Head of caudate nucleus (tissue), 42 donors: ENCODE measurements around the gene GPX4.

Source experiments
- DNase-seq, 42 donors: peaks; one replicate each; pipeline versions ENCODE4 v3.0.0 to v3.0.0-alpha.2; 2020 to 2021; ENCODE audit warnings: mixed read lengths in 7 of 42
- intact Hi-C: fragments of 100-400 bp; cut with DNase I; formaldehyde crosslinking; loops from one replicate; pipeline ENCODE4 v1.15.0; 2022

Gene GPX4

GRCh38 chr19:1094978-1095701, 8.7 kb upstream of the GPX4 start, which contains the start of gene POLR2E:
Gene POLR2E, minus strand, starts transcription at chr19:1095375. Its CDS starts 60 bp downstream, at chr19:1095315.
- DNase-seq, result peak; percentile 98 to 100 (median 99)
- intact Hi-C loops, result no loop called here

GRCh38 chr19:1097810-1098176, 6.0 kb upstream of the GPX4 start:
- intact Hi-C loops, result no loop called here
- no peak for DNase-seq

GRCh38 chr19:1098177-1099051, 5.4 kb upstream of the GPX4 start:
- intact Hi-C loops, result no loop called here

GRCh38 chr19:1101337-1101698, 2.5 kb upstream of the GPX4 start:
- intact Hi-C loops, result no loop called here

More at GRCh38 chr19:1098177-1099051, 5.4 kb upstream of the GPX4 start:
- DNase-seq, result no peak

GRCh38 chr19:1102407-1103131, 1.2 kb upstream of the GPX4 start:
- intact Hi-C loops, result no loop called here
- no peak for DNase-seq

More at GRCh38 chr19:1101337-1101698, 2.5 kb upstream of the GPX4 start:
- DNase-seq, result peak in 1 of 42 donors; percentile 58

GRCh38 chr19:1103132-1103707, 574 bp upstream of the GPX4 start:
- intact Hi-C loops, result no loop called here
- DNase-seq, result no peak

GRCh38 chr19:1104311-1105007, 665 bp downstream of the GPX4 start:
- intact Hi-C loops, result no loop called here

GRCh38 chr19:1105008-1105872, 1.4 kb downstream of the GPX4 start:
- intact Hi-C loops, result no loop called here
- peak in 17 of 42 donors; percentile 13 to 65 (median 51) for DNase-seq

More at GRCh38 chr19:1104311-1105007, 665 bp downstream of the GPX4 start:
- DNase-seq, result peak; percentile 32 to 90 (median 78)

GRCh38 chr19:1105873-1106840, 2.4 kb downstream of the GPX4 start:
- DNase-seq, result no peak

GRCh38 chr19:1106841-1107660, 3.3 kb downstream of the GPX4 start:
- intact Hi-C loops, result no loop called here
- no peak for DNase-seq

More at GRCh38 chr19:1105873-1106840, 2.4 kb downstream of the GPX4 start:
- intact Hi-C loops, result no loop called here

GRCh38 chr19:1107661-1108261, 4.0 kb downstream of the GPX4 start:
- intact Hi-C loops, result no loop called here
- DNase-seq, result no peak

- intact Hi-C loops, result no loop called here
- DNase-seq, result no peak
Measured at GRCh38 chr19:1108291-1109031, 4.7 kb downstream of the GPX4 start.

- DNase-seq, result no peak
- intact Hi-C loops, result no loop called here
Measured at GRCh38 chr19:1109032-1109551, 5.3 kb downstream of the GPX4 start.
